ENCODE data around the gene ALOX12B. TPM values are rescaled to one million over a fixed set of nuclear protein-coding genes. Genes with fewer than 3 reads are reported as not detected.
"Not testable (repeated sequence)": the region's sequence is repeated elsewhere in the genome, so short reads cannot be mapped to it uniquely, and the experiment has no call there.

The ALOX12B gene
- total RNA-seq, 4 donors from 2014 or later = 131 to 246 (median 157) TPM

GRCh38 chr17:8081876-8082275 lies 5.6 kb downstream of the ALOX12B start:
- intact Hi-C loops (cut with DNase I; ENCODE audit: low total_unique reads) = no loop called here
- no peak overlapping the region for H3K4me3 ChIP-seq (ENCODE audit: low read depth, poor library complexity, severe bottlenecking)
- no peak for DNase-seq (ENCODE audit: low spot score in 2 of 2)
- no peak for TF ChIP-seq CTCF (IDR thresholded peaks at IDR 0.05)
- TF ChIP-seq POLR2A (IDR thresholded peaks at IDR 0.05) = no peak
- WGBS, 2 donors = 88 to 94% methylated on average over 3 of the region's 3 CpGs

- DNase-seq (ENCODE audit: low spot score in 2 of 2) = no peak
- 30 to 32% methylated on average over 14 to 16 of the region's 17 CpGs for WGBS, 2 donors
These were observed 6.7 kb downstream of the ALOX12B start for GRCh38 chr17:8080799-8081219.

GRCh38 chr17:8080208-8080798 lies 7.2 kb downstream of the ALOX12B start:
- TF ChIP-seq POLR2A (IDR thresholded peaks at IDR 0.05) = no peak
- TF ChIP-seq CTCF (IDR thresholded peaks at IDR 0.05) = no peak
- no peak for DNase-seq (ENCODE audit: low spot score in 2 of 2)
- H3K4me3 ChIP-seq (ENCODE audit: low read depth, poor library complexity, severe bottlenecking) = no peak overlapping the region
- 19 to 22% methylated on average over 22 to 25 of the region's 25 CpGs for WGBS, 2 donors
- intact Hi-C loops (cut with DNase I; ENCODE audit: low total_unique reads) = no loop called here

More at GRCh38 chr17:8080799-8081219, 6.7 kb downstream of the ALOX12B start:
- no peak overlapping the region for H3K4me3 ChIP-seq (ENCODE audit: low read depth, poor library complexity, severe bottlenecking)
- intact Hi-C loops (cut with DNase I; ENCODE audit: low total_unique reads) = no loop called here
- TF ChIP-seq CTCF (IDR thresholded peaks at IDR 0.05) (no peak), POLR2A (IDR thresholded peaks at IDR 0.05) (no peak)

- WGBS, 2 donors = 1% methylated on average over 26 to 52 of the region's 87 CpGs
- intact Hi-C loops (cut with DNase I; ENCODE audit: low total_unique reads) = no loop called here
- peak in 1 of 2 donors; percentile 94 for DNase-seq (ENCODE audit: low spot score in 2 of 2)
These were observed 8.0 kb downstream of the ALOX12B start for GRCh38 chr17:8079291-8080207.

GRCh38 chr17:8077939-8078338 lies 9.6 kb downstream of the ALOX12B start:
- H3K4me3 ChIP-seq (ENCODE audit: low read depth, poor library complexity, severe bottlenecking); DNase-seq (ENCODE audit: low spot score in 2 of 2); intact Hi-C loops (cut with DNase I; ENCODE audit: low total_unique reads): not testable (repeated sequence)
- WGBS, 2 donors = 88 to 92% methylated on average over 5 of the region's 5 CpGs

More at GRCh38 chr17:8079291-8080207, 8.0 kb downstream of the ALOX12B start:
- peak in 1 of 3 donors; percentile 64 for TF ChIP-seq CTCF (IDR thresholded peaks at IDR 0.05)
- TF ChIP-seq POLR2A (IDR thresholded peaks at IDR 0.05) = no peak
- H3K4me3 ChIP-seq (ENCODE audit: low read depth, poor library complexity, severe bottlenecking) = no peak overlapping the region

Measured in lower leg skin (tissue), 4 donors.